HUES6 (cell line): ENCODE results near the gene PDCD1LG2.

Source experiments
- H3K27ac ChIP-seq: 2 replicates; pipeline ENCODE4 v1.7.0; 2013; ENCODE audit warnings: low read depth, mild to moderate bottlenecking, low read length, inconsistent platforms
- H3K27me3 ChIP-seq: 2 replicates; pipeline ENCODE4 v1.6.1; 2013; ENCODE audit warnings: low read length; ENCODE audit not compliant: control insufficient read depth, insufficient read depth
- H3K36me3 ChIP-seq: 2 replicates; pipeline ENCODE4 v1.6.1; 2013; ENCODE audit warnings: low read length; ENCODE audit not compliant: control insufficient read depth, insufficient read depth
- H3K4me1 ChIP-seq: 2 replicates; pipeline ENCODE4 v1.6.1; 2013; ENCODE audit warnings: low read length; ENCODE audit not compliant: control insufficient read depth, insufficient read depth
- H3K4me3 ChIP-seq: 2 replicates; pipeline ENCODE4 v1.5.1; 2013; ENCODE audit warnings: low read depth, low read length
- H3K9ac ChIP-seq: one replicate; pipeline ENCODE4 v1.6.1; 2013; ENCODE audit warnings: mild to moderate bottlenecking, low read length
- H3K9me3 ChIP-seq: 2 replicates; pipeline ENCODE4 v1.6.1; 2013; ENCODE audit warnings: low read depth, low read length; ENCODE audit not compliant: control insufficient read depth, insufficient read depth

Gene PDCD1LG2

GRCh38 chr9:5557606-5558587 is 47.6 kb downstream of the PDCD1LG2 start:
- H3K36me3 ChIP-seq, result no peaks in the 10 kb centered on the region
- peaks cover 35% of the 10 kb centered on the region for H3K27me3 ChIP-seq
- H3K4me3 ChIP-seq, result no peak overlapping the region
- H3K4me1 ChIP-seq, result no peaks in the 10 kb centered on the region
- no peak overlapping the region for H3K9ac ChIP-seq
- H3K9me3 ChIP-seq, result no peaks in the 10 kb centered on the region
- H3K27ac ChIP-seq, result no peak overlapping the region

DNA sequence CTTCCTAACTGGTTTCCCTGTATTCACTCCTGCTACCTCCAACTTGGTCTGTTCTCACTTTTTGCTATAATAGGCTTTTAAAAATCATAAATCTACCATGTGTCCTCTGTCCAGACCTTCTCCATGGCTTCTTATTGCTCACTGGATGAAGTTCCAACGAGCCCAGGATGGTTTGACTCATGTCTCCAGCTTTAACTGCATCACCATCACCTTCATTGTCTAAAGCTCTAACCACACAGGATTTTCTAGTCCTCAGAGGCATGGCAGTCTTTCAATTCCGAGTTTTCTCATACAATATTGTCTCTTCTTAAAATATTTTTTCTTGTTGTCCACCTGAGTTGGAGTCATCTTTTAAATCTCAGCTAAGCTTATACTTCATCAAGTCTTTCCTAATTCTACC is 49.3 kb downstream of the PDCD1LG2 start:
- no peak overlapping the region for H3K9ac ChIP-seq
- H3K27me3 ChIP-seq, result peaks cover 35% of the 10 kb centered on the region
- H3K27ac ChIP-seq, result no peak overlapping the region
- H3K36me3 ChIP-seq, result no peaks in the 10 kb centered on the region
- no peaks in the 10 kb centered on the region for H3K9me3 ChIP-seq
- H3K4me1 ChIP-seq, result no peaks in the 10 kb centered on the region
- no peak overlapping the region for H3K4me3 ChIP-seq

GRCh38 chr9:5560443-5561100 is 50.2 kb downstream of the PDCD1LG2 start:
- Histone ChIP-seq H3K4me1 (no peaks in the 10 kb centered on the region), H3K9ac (no peak overlapping the region), H3K9me3 (no peaks in the 10 kb centered on the region), H3K4me3 (no peak overlapping the region), H3K27ac (no peak overlapping the region), H3K27me3 (peaks cover 35% of the 10 kb centered on the region), H3K36me3 (no peaks in the 10 kb centered on the region)

DNA sequence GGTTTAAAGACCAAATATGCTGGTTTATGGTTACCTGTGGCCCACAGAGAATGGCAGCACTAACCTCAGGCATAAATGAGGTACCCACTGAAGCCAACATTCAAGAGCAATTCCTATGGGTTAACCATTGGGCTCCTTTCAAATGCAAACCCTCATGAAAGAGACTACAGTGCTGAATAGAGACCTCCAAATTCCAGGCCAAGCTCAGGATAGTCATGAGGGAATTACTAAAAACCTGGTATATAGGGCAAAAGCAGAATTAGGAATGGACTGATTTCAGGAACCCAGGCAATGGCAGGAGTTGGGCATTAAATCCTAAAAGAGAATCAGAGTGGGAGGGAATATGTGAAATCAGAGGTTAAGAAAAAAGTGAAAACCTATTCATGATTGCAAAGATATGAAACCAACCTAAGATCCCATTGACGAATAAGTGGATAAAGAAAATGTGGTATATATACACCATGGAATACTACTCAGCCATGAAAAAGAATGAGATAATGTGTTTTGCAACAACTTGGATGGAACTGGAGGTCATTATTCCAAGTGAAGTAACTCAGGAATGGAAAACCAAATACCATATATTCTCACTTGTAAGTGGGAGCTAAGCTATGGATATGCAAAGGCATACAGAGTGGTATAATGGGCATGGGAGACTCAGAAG is 51.6 kb downstream of the PDCD1LG2 start:
- Histone ChIP-seq H3K27me3 (peaks cover 35% of the 10 kb centered on the region), H3K9ac (no peak overlapping the region), H3K4me3 (no peak overlapping the region), H3K27ac (no peak overlapping the region), H3K36me3 (no peaks in the 10 kb centered on the region), H3K9me3 (no peaks in the 10 kb centered on the region), H3K4me1 (no peaks in the 10 kb centered on the region)

- Histone ChIP-seq H3K9ac (no peak overlapping the region), H3K36me3 (no peaks in the 10 kb centered on the region), H3K9me3 (no peaks in the 10 kb centered on the region), H3K27me3 (peaks cover 29% of the 10 kb centered on the region), H3K27ac (no peak overlapping the region), H3K4me1 (no peaks in the 10 kb centered on the region), H3K4me3 (no peak overlapping the region)
These were observed 52.6 kb downstream of the PDCD1LG2 start for GRCh38 chr9:5562806-5563416.

DNA sequence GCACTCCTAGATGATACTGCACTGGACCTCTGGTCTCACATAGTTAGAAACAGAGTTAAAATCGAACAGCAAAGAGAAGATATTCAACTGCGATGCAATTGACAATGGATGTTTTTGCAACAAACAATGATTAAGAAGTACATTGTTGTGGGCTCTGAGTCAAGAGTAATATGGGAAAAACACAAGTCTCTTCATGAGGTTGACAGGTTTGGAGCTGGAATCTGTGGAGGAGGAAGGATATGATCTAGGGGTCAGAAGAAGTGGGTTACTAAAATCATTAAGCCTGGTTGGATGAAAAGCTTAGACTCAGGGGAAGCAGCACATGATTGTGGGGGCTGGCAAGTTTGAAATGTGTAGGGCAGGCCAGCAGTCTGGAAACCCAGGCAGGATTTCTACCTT is 53.1 kb downstream of the PDCD1LG2 start:
- H3K4me3 ChIP-seq, result no peak overlapping the region
- no peaks in the 10 kb centered on the region for H3K36me3 ChIP-seq
- H3K9me3 ChIP-seq, result no peaks in the 10 kb centered on the region
- no peak overlapping the region for H3K27ac ChIP-seq
- H3K27me3 ChIP-seq, result peaks cover 25% of the 10 kb centered on the region
- no peak overlapping the region for H3K9ac ChIP-seq
- H3K4me1 ChIP-seq, result no peaks in the 10 kb centered on the region

- no peak overlapping the region for H3K27ac ChIP-seq
- H3K36me3 ChIP-seq, result no peaks in the 10 kb centered on the region
- H3K27me3 ChIP-seq, result peaks cover 23% of the 10 kb centered on the region
- H3K9ac ChIP-seq, result no peak overlapping the region
- H3K9me3 ChIP-seq, result no peaks in the 10 kb centered on the region
- H3K4me1 ChIP-seq, result no peaks in the 10 kb centered on the region
- H3K4me3 ChIP-seq, result no peak overlapping the region
These were observed 53.6 kb downstream of the PDCD1LG2 start for GRCh38 chr9:5563886-5564285.

- Histone ChIP-seq H3K4me1 (no peaks in the 10 kb centered on the region), H3K9me3 (no peaks in the 10 kb centered on the region), H3K36me3 (no peaks in the 10 kb centered on the region), H3K27me3 (0 out of 2 replicates have a peak, but pooled peaks cover 4% of the 10 kb centered on the region), H3K27ac (no peak overlapping the region), H3K9ac (no peak overlapping the region), H3K4me3 (no peak overlapping the region)
These were observed 55.8 kb downstream of the PDCD1LG2 start for GRCh38 chr9:5566054-5566618.

DNA sequence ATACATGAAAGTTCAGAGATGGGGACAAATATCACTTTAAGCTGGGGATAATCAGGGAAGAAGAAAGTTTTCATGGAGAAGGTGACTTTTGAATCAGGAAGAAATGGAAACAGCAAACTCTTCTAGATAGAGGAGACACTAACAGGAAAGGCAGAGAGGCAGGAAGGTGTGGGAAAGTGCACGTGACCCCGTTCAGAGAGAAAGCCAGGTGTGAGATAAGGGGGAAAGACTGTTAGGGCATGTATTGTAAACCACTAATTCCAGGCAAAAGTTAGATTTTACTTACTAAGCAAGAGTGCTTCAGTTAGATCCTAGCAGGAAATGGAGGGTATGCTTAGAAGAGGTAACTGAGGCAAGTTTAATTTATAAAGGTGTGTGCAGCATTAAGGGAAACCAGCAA is 58.5 kb downstream of the PDCD1LG2 start:
- Histone ChIP-seq H3K4me1 (no peaks in the 10 kb centered on the region), H3K27me3 (no peaks in the 10 kb centered on the region), H3K9ac (no peak overlapping the region), H3K4me3 (no peak overlapping the region), H3K36me3 (no peaks in the 10 kb centered on the region), H3K9me3 (no peaks in the 10 kb centered on the region), H3K27ac (no peak overlapping the region)

GRCh38 chr9:5569409-5569808 is 59.1 kb downstream of the PDCD1LG2 start:
- Histone ChIP-seq H3K4me3 (no peak overlapping the region), H3K27ac (no peak overlapping the region), H3K9me3 (no peaks in the 10 kb centered on the region), H3K36me3 (no peaks in the 10 kb centered on the region), H3K4me1 (no peaks in the 10 kb centered on the region), H3K9ac (no peak overlapping the region), H3K27me3 (no peaks in the 10 kb centered on the region)
